ENCODE data around the gene ANGPTL4.

The ANGPTL4 gene

DNA sequence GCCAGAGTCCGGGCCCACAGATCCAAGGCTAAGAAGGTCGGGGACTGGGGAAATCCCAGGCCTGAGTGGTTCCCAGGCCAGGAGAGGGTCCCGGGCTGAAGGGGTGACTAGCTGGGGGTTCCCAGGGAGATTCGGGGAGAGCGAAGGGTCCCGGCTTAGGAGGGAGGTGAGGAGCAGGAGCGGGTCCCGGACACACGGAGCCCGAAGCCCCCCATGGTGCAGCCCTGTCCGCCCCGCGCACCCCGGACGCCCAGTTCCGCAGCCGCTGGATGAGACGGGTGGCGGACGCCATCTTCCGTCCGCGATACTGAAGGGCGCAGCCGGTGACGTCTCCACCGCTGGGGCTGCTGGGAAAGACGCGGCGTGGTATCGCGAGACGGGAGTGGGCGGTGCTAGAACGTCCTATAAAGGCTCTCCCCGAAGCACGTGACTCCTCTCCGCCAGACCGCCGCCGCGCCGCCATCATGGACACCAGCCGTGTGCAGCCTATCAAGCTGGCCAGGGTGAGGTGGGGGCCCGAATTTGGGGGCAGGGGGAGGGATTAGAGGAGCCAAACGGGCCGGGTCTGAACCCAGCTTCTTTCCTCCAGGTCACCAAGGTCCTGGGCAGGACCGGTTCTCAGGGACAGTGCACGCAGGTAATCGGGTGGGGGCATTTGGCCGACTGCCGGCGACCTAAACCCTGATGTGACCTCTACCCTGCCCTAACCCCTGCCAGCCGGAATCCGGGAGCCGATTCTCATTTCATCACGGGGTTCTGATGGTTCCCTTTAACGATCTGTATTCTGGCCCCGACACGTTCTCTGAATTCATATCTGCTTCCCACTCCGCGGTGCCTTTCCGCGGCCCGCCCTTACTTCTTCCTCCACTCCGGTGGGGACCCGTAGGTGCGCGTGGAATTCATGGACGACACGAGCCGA, 42.6 kb upstream of the ANGPTL4 start, which contains the start of the genes NDUFA7 and RPS28:
Gene NDUFA7, minus strand, starts transcription at position 309 of the 919 bp plus-strand sequence. Its CDS starts 17 bp downstream, at position 292.
Gene RPS28, plus strand, starts transcription at position 430 of the 919 bp plus-strand sequence. Its CDS starts 35 bp downstream, at position 465.
- DNase-seq (ENCODE audit: low read depth) = peak; percentile 100
- TF ChIP-seq CTCF (IDR thresholded peaks at IDR 0.05; ENCODE audit: low read depth, low read length) (no peak), POLR2A (IDR thresholded peaks at IDR 0.05; ENCODE audit: extremely low read depth, insufficient read length) (peak; percentile 97), MAX (IDR thresholded peaks at IDR 0.05; ENCODE audit: low read depth, low read length) (peak; percentile 99), MYC (IDR thresholded peaks at IDR 0.05; ENCODE audit: low read depth, low read length) (peak; percentile 100)
- H3K4me3 ChIP-seq (ENCODE audit: low read depth, low read length) = peak within 1 kb of the TSS; percentile 95

- DNase-seq (ENCODE audit: low read depth) = peak; percentile 53
- 0 out of 2 replicates have a peak, but pooled peaks have one; percentile 13 for TF ChIP-seq MYC (IDR thresholded peaks at IDR 0.05; ENCODE audit: low read depth, low read length)
- no peak for TF ChIP-seq POLR2A (IDR thresholded peaks at IDR 0.05; ENCODE audit: extremely low read depth, insufficient read length)
- TF ChIP-seq MAX (IDR thresholded peaks at IDR 0.05; ENCODE audit: low read depth, low read length) = 0 out of 2 replicates have a peak, but pooled peaks have one; percentile 42
- peak overlapping the region; percentile 95 for H3K4me3 ChIP-seq (ENCODE audit: low read depth, low read length)
Measured at GRCh38 chr19:8321986-8322637, 41.8 kb upstream of the ANGPTL4 start.

DNA sequence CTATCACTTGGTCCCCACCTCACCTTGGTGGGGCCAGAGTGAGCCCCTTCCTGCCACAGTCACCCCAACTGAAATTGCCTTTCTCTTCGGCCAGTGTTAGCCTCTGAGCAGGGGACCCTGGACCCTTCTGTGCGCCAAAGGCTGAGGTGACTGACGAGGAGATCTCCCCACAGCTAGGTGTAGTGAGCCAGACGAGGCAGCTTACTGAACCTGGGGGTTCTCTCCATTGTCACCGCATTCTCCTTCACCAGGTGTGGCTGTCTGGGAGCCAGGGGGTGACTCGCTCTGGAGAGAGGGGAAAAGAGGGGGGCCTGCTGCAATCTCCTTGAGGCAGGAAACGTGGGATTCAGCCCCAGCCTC, 41.3 kb upstream of the ANGPTL4 start:
- peak overlapping the region; percentile 95 for H3K4me3 ChIP-seq (ENCODE audit: low read depth, low read length)
- TF ChIP-seq POLR2A (IDR thresholded peaks at IDR 0.05; ENCODE audit: extremely low read depth, insufficient read length) (no peak), MAX (IDR thresholded peaks at IDR 0.05; ENCODE audit: low read depth, low read length) (no peak), MYC (IDR thresholded peaks at IDR 0.05; ENCODE audit: low read depth, low read length) (no peak), CTCF (IDR thresholded peaks at IDR 0.05; ENCODE audit: low read depth, low read length) (no peak)
- no peak for DNase-seq (ENCODE audit: low read depth)

GRCh38 chr19:8323781-8324185, 40.2 kb upstream of the ANGPTL4 start:
- H3K4me3 ChIP-seq (ENCODE audit: low read depth, low read length) = peak overlapping the region; percentile 6
- no peak for TF ChIP-seq POLR2A (IDR thresholded peaks at IDR 0.05; ENCODE audit: extremely low read depth, insufficient read length)
- TF ChIP-seq MAX (IDR thresholded peaks at IDR 0.05; ENCODE audit: low read depth, low read length) = no peak
- TF ChIP-seq MYC (IDR thresholded peaks at IDR 0.05; ENCODE audit: low read depth, low read length) = no peak
- TF ChIP-seq CTCF (IDR thresholded peaks at IDR 0.05; ENCODE audit: low read depth, low read length) = no peak
- DNase-seq (ENCODE audit: low read depth) = peak; percentile 63

- no peak overlapping the region for H3K4me3 ChIP-seq (ENCODE audit: low read depth, low read length)
- DNase-seq (ENCODE audit: low read depth) = peak; percentile 68
- TF ChIP-seq MAX (IDR thresholded peaks at IDR 0.05; ENCODE audit: low read depth, low read length) (no peak), MYC (IDR thresholded peaks at IDR 0.05; ENCODE audit: low read depth, low read length) (peak; percentile 24; the same call in 1 of the 2 replicates), CTCF (IDR thresholded peaks at IDR 0.05; ENCODE audit: low read depth, low read length) (peak; percentile 15), POLR2A (IDR thresholded peaks at IDR 0.05; ENCODE audit: extremely low read depth, insufficient read length) (peak; percentile 66)
Measured at GRCh38 chr19:8324186-8325050, 39.5 kb upstream of the ANGPTL4 start.
